GM18502 (cell line): ENCODE data around the gene CSTF1.
"Not testable (repeated sequence)": the region's sequence is repeated elsewhere in the genome, so short reads cannot be mapped to it uniquely, and the experiment has no call there.

ENCODE experiments used
- ATAC-seq: cut with Tn5 transposase; IDR thresholded peaks from one replicate; pipeline ENCODE4 v1.9.1; 2021; ENCODE audit warnings: mild to moderate bottlenecking; ENCODE audit not compliant: unreplicated experiment, poor library complexity

CSTF1 gene

GRCh38 chr20:56368351-56369134 lies 23.9 kb upstream of the CSTF1 start:
- no peak for ATAC-seq

GRCh38 chr20:56369179-56369578 lies 23.3 kb upstream of the CSTF1 start:
- ATAC-seq = no peak

- no peak for ATAC-seq
Measured at GRCh38 chr20:56371977-56372376, 20.5 kb upstream of the CSTF1 start.

- ATAC-seq = no peak
Measured at GRCh38 chr20:56372850-56373249, 19.6 kb upstream of the CSTF1 start.

- ATAC-seq = peak; percentile 77
Measured at GRCh38 chr20:56373942-56374341, 18.5 kb upstream of the CSTF1 start.

- no peak for ATAC-seq
Measured at GRCh38 chr20:56376331-56376730, 16.1 kb upstream of the CSTF1 start.

GRCh38 chr20:56378386-56378785 lies 14.1 kb upstream of the CSTF1 start:
- no peak for ATAC-seq

GRCh38 chr20:56380375-56380774 lies 12.1 kb upstream of the CSTF1 start:
- no peak for ATAC-seq

GRCh38 chr20:56381501-56381900 lies 10.9 kb upstream of the CSTF1 start:
- ATAC-seq = peak; percentile 73

GRCh38 chr20:56382696-56383095 lies 9.7 kb upstream of the CSTF1 start:
- no peak for ATAC-seq

GRCh38 chr20:56383334-56383733 lies 9.1 kb upstream of the CSTF1 start:
- ATAC-seq = no peak

- ATAC-seq = no peak
Measured at GRCh38 chr20:56385130-56385529, 7.3 kb upstream of the CSTF1 start.

GRCh38 chr20:56386219-56386618 lies 6.2 kb upstream of the CSTF1 start:
- ATAC-seq = no peak

- no peak for ATAC-seq
Measured at GRCh38 chr20:56388882-56389281, 3.6 kb upstream of the CSTF1 start.

- ATAC-seq = no peak
Measured at GRCh38 chr20:56389807-56390206, 2.6 kb upstream of the CSTF1 start.

- not testable (repeated sequence) for ATAC-seq
Measured at GRCh38 chr20:56390396-56390795, 2.0 kb upstream of the CSTF1 start.

- ATAC-seq = no peak
Measured at GRCh38 chr20:56391037-56391436, 1.4 kb upstream of the CSTF1 start.

- ATAC-seq = peak; percentile 42
Measured at GRCh38 chr20:56391596-56392131, 781 bp upstream of the CSTF1 start.

- ATAC-seq = no peak
Measured at GRCh38 chr20:56392881-56393482, 537 bp downstream of the CSTF1 start.

- ATAC-seq = no peak
Measured at GRCh38 chr20:56393653-56394052, 1.2 kb downstream of the CSTF1 start.

GRCh38 chr20:56395166-56395565 lies 2.7 kb downstream of the CSTF1 start:
- no peak for ATAC-seq
